Spleen (tissue), 11 donors: ENCODE measurements around the gene TIPARP. TPM values are rescaled to one million over a fixed set of nuclear protein-coding genes. Genes with fewer than 3 reads are reported as not detected.

Experiments
- DNase-seq: peaks from one replicate; pipeline ENCODE4 v3.0.0-alpha.2; 2020
- H3K27ac ChIP-seq, 8 donors: fragments of 200-600 bp; sonication (generic) in 7 of 8; 1 replicate in 4 of 8; 2 replicates in 4 of 8; pipeline versions ENCODE4 v1.5.0 to v1.8.0; 2016 to 2021; ENCODE audit warnings: inconsistent platforms in 4 of 8, mild to moderate bottlenecking in 4 of 8, moderate library complexity in 1 of 8
- H3K27me3 ChIP-seq, 7 donors: fragments of 200-600 bp; sonication (generic) in 6 of 7; replicated peaks in 1 of 7; 1 replicate in 4 of 7; 2 replicates in 3 of 7; pipeline versions ENCODE4 v1.5.0 to v1.8.0; 2016 to 2021; ENCODE audit warnings: inconsistent platforms in 3 of 7, mild to moderate bottlenecking in 1 of 7
- H3K36me3 ChIP-seq, 6 donors: fragments of 200-600 bp; sonication (generic) in 5 of 6; 1 replicate in 4 of 6; 2 replicates in 2 of 6; pipeline versions ENCODE4 v1.5.0 to v1.8.0; 2016 to 2021; ENCODE audit warnings: inconsistent platforms in 2 of 6
- H3K4me1 ChIP-seq, 6 donors: fragments of 200-600 bp; sonication (generic) in 5 of 6; 1 replicate in 3 of 6; 2 replicates in 3 of 6; pipeline versions ENCODE4 v1.5.0 to v1.8.0; 2016 to 2021; ENCODE audit warnings: inconsistent platforms in 3 of 6
- H3K4me3 ChIP-seq, 8 donors: fragments of 200-600 bp; sonication (generic) in 7 of 8; 1 replicate in 4 of 8; 2 replicates in 4 of 8; pipeline versions ENCODE4 v1.5.0 to v1.8.0; 2016 to 2021; ENCODE audit warnings: inconsistent platforms in 4 of 8, mild to moderate bottlenecking in 4 of 8, moderate library complexity in 2 of 8
- H3K9me3 ChIP-seq, 8 donors: fragments of 200-600 bp; sonication (generic) in 7 of 8; 1 replicate in 4 of 8; 2 replicates in 4 of 8; pipeline versions ENCODE4 v1.5.0 to v1.8.0; 2016 to 2021; ENCODE audit warnings: inconsistent platforms in 4 of 8
- CTCF ChIP-seq, 11 experiments: fragments of 200-600 bp in 7 of 11; fragments of 450-650 bp in 4 of 11; sonication (generic) in 4 of 11; IDR thresholded peaks in 8 of 11; conservative IDR thresholded peaks in 3 of 11; 1 replicate in 7 of 11; 2 replicates in 4 of 11; pipeline versions ENCODE4 v1.4.0 to v1.8.0; 2016 to 2021; ENCODE audit warnings: antibody characterized with exemption in 11 of 11, inconsistent platforms in 4 of 11, mild to moderate bottlenecking in 1 of 11
- POLR2A ChIP-seq, 3 donors: fragments of 450-650 bp; IDR thresholded peaks; one replicate each; pipeline ENCODE4 v1.5.1; 2017; ENCODE audit warnings: antibody characterized with exemption in 3 of 3, mild to moderate bottlenecking in 1 of 3
- POLR2AphosphoS5 ChIP-seq, 3 donors: sonication (generic); formaldehyde crosslinking; IDR thresholded peaks; one replicate each; pipeline ENCODE4 v1.5.1; 2017; ENCODE audit warnings: antibody characterized with exemption in 3 of 3
- WGBS, 5 donors: extraction: QIAGEN DNeasy Blood & Tissue Kit in 3 of 5; methylation state at CpG; one replicate each; pipeline versions ENCODE4 v1.1.5 to v1.1.7; 2013 to 2018; 5-methylcytosine and 5-hydroxymethylcytosine counted together
- intact Hi-C: fragments of 100-400 bp; cut with DNase I; formaldehyde crosslinking; loops from one replicate; pipeline ENCODE4 v1.15.0; 2023; ENCODE audit warnings: low total_unique reads
- polyA plus RNA-seq, 3 donors: library from polyadenylated mRNA; stranded (reverse); fragments of 200-250 nt; gene quantifications; one replicate each; pipeline ENCODE4 v1.2.1, GENCODE V29; 2013
- total RNA-seq, 7 donors: library from RNA; depleted of rRNA in 3 of 7; stranded (reverse); fragments of >200 nt in 3 of 7; fragmentation: NEBNext Ultra II Directional in 4 of 7; extraction: Animal tissue kit (Norgen Biotek cat#: 25700) in 4 of 7; gene quantifications; one replicate each; pipeline versions ENCODE4 v1.1.0 to v1.2.1, GENCODE V29; 2016 to 2021
- donor health status: healthy with polysubstance abuse.
- donor health status: DM: no; HTN: no; CAD: no; lungs with moderate emphysema.
- donor health status: DM: no; HTN: no; CAD: no.
- donor health status: Bipolar disorder and iron deficiency.
- donor health status: healthy.
- donor health status: DM: no; HTN: no; CAD: no.
- donor health status: DM: yes; HTN: yes; CAD: no.

Gene TIPARP
- total and polyA plus RNA-seq, 10 donors = 4.5 to 39.8 (median 25.1) TPM

GRCh38 chr3:156751461-156752025 is 77.2 kb downstream of the TIPARP start:
- no peaks in the 10 kb centered on the region for H3K36me3 ChIP-seq
- DNase-seq = no peak
- H3K27me3 ChIP-seq = no peaks in the 10 kb centered on the region
- H3K9me3 ChIP-seq = peaks cover 0 to 13% (median 8%) of the 10 kb centered on the region in 8 donors
- no peaks in the 10 kb centered on the region for H3K4me1 ChIP-seq
- TF ChIP-seq POLR2A (IDR thresholded peaks at IDR 0.05) = no peak
- no peak for TF ChIP-seq CTCF (IDR thresholded peaks at IDR 0.05 in 8 of 11, conservative IDR thresholded peaks at IDR 0.05 in 3 of 11)
- TF ChIP-seq POLR2AphosphoS5 (IDR thresholded peaks at IDR 0.05) = no peak
- H3K4me3 ChIP-seq = no peak overlapping the region
- H3K27ac ChIP-seq = no peak overlapping the region
- WGBS, 5 donors = 46 to 58% (median 56%) methylated on average over 15 of the region's 15 CpGs
- intact Hi-C loops = no loop called here

Other genes starting within 250 kb of the TIPARP start
- 100 to 1,000 TPM in 4 of 7 donors, 10 to 100 TPM in 3; 88.0 to 123 (median 107) TPM for gene SSR3, start 119.5 kb upstream of the TIPARP start, total RNA-seq
- gene SSR3, start 119.5 kb upstream of the TIPARP start, polyA plus RNA-seq = 10 to 100 TPM; 36.6 to 72.9 (median 49.0) TPM
- 1 to 10 TPM; 1.9 to 7.5 (median 3.0) TPM for gene LEKR1, start 151.8 kb downstream of the TIPARP start, total RNA-seq
- gene LEKR1, start 151.8 kb downstream of the TIPARP start, polyA plus RNA-seq = under 1 TPM; 0.48 to 0.99 (median 0.96) TPM